ENCODE measurements around the gene CFAP73.
A peak's percentile ranks its signal among the peaks of the same experiment; 100 is the strongest.

Gene CFAP73

DNA sequence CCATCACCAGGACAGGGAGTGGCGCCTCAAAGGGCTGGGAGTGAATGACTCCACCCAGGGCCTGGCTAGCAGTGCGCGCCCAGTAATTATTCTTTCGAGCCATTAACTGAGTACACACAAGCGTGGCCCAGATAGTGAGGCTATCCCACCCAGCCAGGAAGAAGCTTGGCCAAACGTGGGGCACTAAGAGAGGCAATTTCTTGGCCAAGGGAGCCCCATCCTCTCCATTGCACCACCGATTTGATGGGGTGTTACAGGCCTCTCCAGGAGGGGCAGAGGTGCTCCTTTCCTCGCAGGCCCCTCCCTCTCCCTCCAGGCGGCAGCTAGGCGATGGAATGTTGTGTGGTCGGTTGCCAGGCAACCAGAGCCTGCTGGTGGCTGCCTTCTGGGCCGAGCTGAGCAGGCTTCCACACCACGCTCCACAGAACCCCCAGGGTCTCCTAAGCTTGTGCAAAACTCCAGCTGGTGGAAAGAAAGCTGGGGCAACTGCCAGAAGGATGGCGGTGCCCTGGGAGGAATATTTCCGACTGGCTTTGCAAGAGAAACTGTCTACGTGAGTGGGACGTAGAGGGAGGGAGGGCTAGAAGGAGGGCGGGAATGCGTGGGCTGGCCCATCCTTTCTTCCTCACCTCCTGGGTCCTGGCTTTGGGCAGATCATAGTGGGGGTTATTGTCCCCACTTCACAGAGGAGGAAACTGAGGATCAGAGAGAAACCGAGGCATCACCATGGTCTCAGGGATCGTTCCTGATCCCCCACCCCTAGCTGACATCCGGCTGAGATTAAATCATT is at the start of gene CFAP73:
Gene CFAP73 (plus strand): TSS at position 364 of the 790 bp plus-strand sequence. CDS start 134 bp downstream, at position 498.
- Histone ChIP-seq H3K36me3 (replicated peaks) (no peaks in the 10 kb centered on the region), H3K9me3 (no peaks in the 10 kb centered on the region), H3K27me3 (ENCODE audit: low read depth) (no peaks in the 10 kb centered on the region), H3K4me3 (no peak within 1 kb of the TSS), H3K4me1 (peaks cover 16% of the 10 kb centered on the region)
- DNase-seq (ENCODE audit: low spot score in 2 of 2), result peak; percentile 81 to 92
- in situ Hi-C loops (cut with MboI; ENCODE audit: low sequenced_read_pairs), result no loop called here

DNA sequence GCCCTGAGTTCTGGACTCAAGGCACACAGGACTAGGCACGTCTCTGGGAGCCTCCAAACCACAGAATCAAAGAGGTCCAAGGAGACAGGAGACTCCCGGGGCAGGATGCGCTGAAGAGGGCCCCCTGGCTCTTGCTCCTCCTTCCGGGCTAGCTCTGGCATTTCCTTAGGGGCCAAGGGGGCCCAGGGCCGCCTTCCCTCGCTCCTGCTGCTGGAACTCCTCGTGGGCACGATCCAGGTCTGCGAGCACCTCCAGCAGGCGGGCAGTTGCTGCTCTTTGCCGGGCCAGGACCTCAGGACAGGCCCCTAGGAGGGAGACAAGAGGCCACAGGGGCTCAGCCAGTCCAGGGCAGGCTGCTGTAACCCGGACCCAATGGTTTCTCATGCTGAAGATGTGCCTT is 49.8 kb upstream of the CFAP73 start:
- H3K4me3 ChIP-seq, result no peak overlapping the region
- H3K36me3 ChIP-seq (replicated peaks), result no peaks in the 10 kb centered on the region
- DNase-seq (ENCODE audit: low spot score in 2 of 2), result no peak
- no peaks in the 10 kb centered on the region for H3K27me3 ChIP-seq (ENCODE audit: low read depth)
- in situ Hi-C loops (cut with MboI; ENCODE audit: low sequenced_read_pairs), result no loop called here
- H3K9me3 ChIP-seq, result no peaks in the 10 kb centered on the region
- H3K4me1 ChIP-seq, result no peaks in the 10 kb centered on the region

DNA sequence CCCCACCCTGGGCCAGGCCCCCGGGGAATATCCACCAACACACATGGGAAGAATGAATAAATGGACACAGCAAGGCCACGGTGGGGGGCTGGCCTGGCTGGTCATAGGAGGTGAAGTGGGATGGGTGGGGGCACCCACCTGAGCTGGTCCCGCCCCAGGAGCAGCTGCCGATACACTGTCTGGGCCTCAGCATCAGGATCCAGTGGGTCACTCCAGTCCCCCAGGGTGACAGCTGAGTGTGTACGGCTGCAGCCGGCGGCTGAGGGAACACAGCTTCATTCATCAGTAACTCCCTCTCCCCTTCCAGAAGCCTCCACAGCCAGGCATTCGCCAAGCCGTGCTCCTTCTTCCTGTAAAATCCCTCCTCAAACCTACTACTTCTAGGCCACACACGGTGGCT is 47.8 kb upstream of the CFAP73 start:
- Histone ChIP-seq H3K9me3 (no peaks in the 10 kb centered on the region), H3K27me3 (ENCODE audit: low read depth) (no peaks in the 10 kb centered on the region), H3K36me3 (replicated peaks) (no peaks in the 10 kb centered on the region), H3K4me3 (no peak overlapping the region), H3K4me1 (no peaks in the 10 kb centered on the region)
- DNase-seq (ENCODE audit: low spot score in 2 of 2), result no peak
- in situ Hi-C loops (cut with MboI; ENCODE audit: low sequenced_read_pairs), result no loop called here

DNA sequence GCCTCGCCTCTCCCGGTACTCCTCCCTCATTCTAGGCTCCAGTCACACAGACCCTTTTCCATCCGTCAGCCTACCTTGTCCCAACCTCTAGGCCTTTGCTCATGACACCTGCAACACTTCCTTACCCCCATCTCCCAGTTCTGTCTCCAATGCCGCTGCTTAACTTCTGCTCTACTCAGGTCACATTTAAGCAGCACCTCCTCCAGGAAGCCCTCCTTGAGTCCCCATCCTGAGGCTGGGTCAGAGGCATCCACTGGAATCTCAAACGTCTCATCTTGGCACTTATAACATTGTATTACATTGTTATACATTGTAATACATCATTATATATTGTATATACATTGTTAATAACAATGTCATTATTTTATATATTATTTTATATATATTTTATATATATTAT is 46.7 kb upstream of the CFAP73 start:
- Histone ChIP-seq H3K4me1 (no peaks in the 10 kb centered on the region), H3K4me3 (no peak overlapping the region), H3K36me3 (replicated peaks) (no peaks in the 10 kb centered on the region), H3K27me3 (ENCODE audit: low read depth) (no peaks in the 10 kb centered on the region), H3K9me3 (no peaks in the 10 kb centered on the region)
- in situ Hi-C loops (cut with MboI; ENCODE audit: low sequenced_read_pairs), result no loop called here
- DNase-seq (ENCODE audit: low spot score in 2 of 2), result no peak

DNA sequence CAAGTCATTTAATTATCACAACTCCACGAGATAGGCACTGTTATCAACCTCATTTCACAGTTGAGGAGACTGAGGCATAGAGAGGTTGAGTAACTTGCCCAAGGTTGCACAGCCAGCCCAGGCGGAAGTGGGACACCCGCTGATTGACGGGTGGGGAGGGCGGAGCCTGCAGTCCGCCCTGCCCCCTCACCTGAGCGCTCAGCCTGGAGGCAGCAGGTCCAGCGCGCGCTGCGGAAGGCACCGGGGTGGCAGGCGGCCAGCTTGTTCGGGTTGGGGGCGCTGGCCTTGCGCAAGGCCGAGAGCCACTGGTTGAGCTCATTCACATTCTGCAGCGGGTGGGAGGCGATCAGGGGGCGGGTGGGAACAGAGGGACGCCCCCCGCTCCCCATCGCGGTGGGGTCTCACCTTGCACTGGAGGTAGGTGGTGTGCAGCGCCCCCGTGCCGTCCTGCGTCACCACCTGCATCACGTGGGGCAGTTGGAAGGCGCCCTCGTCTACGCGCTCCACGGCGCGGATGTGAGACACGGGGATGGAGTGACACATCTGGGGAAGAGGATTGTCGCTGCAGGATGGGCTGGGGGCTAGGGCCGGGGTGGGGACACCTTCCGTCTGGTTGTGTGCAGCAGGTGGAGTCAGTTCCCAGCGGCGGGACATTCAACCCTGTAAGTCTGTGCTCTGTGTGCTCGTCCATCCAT is 45.6 kb upstream of the CFAP73 start:
- H3K4me3 ChIP-seq, result no peak overlapping the region
- DNase-seq (ENCODE audit: low spot score in 2 of 2), result no peak
- no peaks in the 10 kb centered on the region for H3K36me3 ChIP-seq (replicated peaks)
- no peaks in the 10 kb centered on the region for H3K27me3 ChIP-seq (ENCODE audit: low read depth)
- H3K4me1 ChIP-seq, result no peaks in the 10 kb centered on the region
- no peaks in the 10 kb centered on the region for H3K9me3 ChIP-seq
- in situ Hi-C loops (cut with MboI; ENCODE audit: low sequenced_read_pairs), result no loop called here

DNA sequence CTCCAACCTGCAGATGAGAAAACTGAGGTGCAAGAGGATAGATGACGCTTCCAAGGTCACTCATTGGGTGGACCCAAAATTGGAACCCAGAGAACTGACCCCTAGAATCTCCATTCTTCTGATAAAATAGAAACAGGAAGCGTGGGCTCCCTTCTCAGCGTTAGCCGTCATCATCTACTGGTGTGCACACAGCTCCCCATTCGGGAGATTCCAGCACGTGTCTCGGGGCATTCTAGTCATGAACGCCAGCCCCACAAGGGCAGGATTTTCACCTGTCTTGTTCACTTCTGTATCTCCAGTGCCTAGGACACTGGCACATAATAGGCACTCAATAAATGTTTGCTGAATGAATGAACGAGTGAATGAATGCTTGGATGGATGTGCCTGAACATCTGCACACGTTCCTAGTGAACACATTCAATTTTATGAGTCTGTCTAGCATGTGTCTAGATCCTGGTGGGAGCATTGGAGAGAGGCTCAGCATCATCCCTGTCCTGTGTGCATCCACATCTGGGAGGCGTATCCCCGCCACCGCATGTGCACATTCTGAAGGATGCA is 44.5 kb upstream of the CFAP73 start:
- no peaks in the 10 kb centered on the region for H3K9me3 ChIP-seq
- in situ Hi-C loops (cut with MboI; ENCODE audit: low sequenced_read_pairs), result no loop called here
- no peaks in the 10 kb centered on the region for H3K4me1 ChIP-seq
- no peaks in the 10 kb centered on the region for H3K27me3 ChIP-seq (ENCODE audit: low read depth)
- no peak overlapping the region for H3K4me3 ChIP-seq
- DNase-seq (ENCODE audit: low spot score in 2 of 2), result no peak
- no peaks in the 10 kb centered on the region for H3K36me3 ChIP-seq (replicated peaks)

DNA sequence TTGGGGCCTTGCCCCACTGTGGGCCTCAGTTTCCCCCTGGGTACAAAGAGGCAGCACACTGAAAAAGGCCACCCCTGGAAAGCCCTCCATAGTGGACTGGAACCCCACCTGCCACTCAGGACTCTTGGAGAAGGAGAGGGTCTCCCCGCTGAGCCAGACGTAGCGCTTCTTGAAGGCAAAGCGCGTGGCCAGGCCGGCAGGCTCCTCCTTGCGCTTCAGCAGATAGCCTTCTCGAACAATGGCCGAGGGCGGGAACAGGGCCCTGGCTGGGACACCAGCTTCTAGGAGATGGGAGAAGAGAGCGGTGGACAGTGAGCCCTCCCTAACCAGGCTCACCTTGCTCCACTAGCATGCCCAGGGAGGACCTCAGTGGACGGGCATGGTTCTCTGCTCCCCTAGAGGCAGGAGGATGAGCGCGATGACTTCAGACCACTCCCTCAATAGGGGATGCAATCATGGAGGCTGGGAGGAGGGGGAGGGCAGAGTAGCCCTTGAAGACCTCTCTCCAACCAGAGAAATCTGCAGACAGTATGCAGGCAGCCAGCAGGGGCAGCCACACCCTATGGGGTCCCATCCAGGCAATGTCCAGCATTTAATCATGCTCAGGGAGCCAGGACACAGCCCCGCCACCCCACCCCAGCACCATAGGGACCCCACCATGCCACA is 43.8 kb upstream of the CFAP73 start:
- no peak for DNase-seq (ENCODE audit: low spot score in 2 of 2)
- Histone ChIP-seq H3K9me3 (no peaks in the 10 kb centered on the region), H3K27me3 (ENCODE audit: low read depth) (no peaks in the 10 kb centered on the region), H3K4me3 (no peak overlapping the region), H3K36me3 (replicated peaks) (no peaks in the 10 kb centered on the region), H3K4me1 (no peaks in the 10 kb centered on the region)
- in situ Hi-C loops (cut with MboI; ENCODE audit: low sequenced_read_pairs), result no loop called here

DNA sequence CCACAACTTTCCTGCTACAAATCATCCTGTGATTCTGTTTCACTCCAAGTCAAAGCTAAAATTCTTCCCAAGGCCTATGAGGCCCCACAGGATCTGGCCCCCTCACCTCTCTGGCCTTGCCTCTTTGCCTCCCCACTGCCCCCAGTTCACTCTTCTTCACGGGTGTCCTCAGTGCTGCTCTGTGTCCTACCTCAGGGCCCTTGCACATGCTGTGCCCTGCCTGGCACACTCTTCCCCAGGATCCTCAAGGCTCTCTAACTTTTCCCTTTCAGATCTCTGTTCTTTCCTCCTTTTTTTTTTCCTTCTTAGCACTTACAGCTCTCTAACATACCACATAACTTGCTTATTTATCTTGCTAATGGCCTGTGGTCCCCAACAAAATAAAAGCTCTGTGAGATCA is 43.2 kb upstream of the CFAP73 start:
- no peaks in the 10 kb centered on the region for H3K27me3 ChIP-seq (ENCODE audit: low read depth)
- H3K9me3 ChIP-seq, result no peaks in the 10 kb centered on the region
- no peak overlapping the region for H3K4me3 ChIP-seq
- in situ Hi-C loops (cut with MboI; ENCODE audit: low sequenced_read_pairs), result no loop called here
- H3K36me3 ChIP-seq (replicated peaks), result no peaks in the 10 kb centered on the region
- no peak for DNase-seq (ENCODE audit: low spot score in 2 of 2)
- H3K4me1 ChIP-seq, result no peaks in the 10 kb centered on the region

DNA sequence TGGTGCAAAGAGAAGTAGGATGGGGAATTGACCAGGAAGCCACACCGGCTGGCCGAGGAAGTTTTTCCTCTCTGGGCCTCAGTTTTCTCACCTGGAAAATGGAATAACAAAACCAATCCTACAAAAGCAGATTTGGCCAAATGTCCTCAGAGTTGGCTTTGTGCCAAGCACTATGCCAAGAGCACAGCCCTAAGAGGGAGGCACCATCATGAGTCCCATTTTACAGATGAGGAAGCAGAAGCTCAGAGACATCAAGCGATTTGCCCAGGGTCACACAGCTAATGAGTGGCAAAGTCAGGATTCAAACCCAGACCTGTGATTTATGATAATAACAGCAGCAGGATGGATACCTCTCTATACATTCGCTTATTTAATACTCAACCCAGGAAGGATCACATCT is 41.2 kb upstream of the CFAP73 start:
- in situ Hi-C loops (cut with MboI; ENCODE audit: low sequenced_read_pairs), result no loop called here
- H3K4me3 ChIP-seq, result no peak overlapping the region
- H3K36me3 ChIP-seq (replicated peaks), result no peaks in the 10 kb centered on the region
- DNase-seq (ENCODE audit: low spot score in 2 of 2), result no peak
- H3K27me3 ChIP-seq (ENCODE audit: low read depth), result no peaks in the 10 kb centered on the region
- no peaks in the 10 kb centered on the region for H3K9me3 ChIP-seq
- no peaks in the 10 kb centered on the region for H3K4me1 ChIP-seq

DNA sequence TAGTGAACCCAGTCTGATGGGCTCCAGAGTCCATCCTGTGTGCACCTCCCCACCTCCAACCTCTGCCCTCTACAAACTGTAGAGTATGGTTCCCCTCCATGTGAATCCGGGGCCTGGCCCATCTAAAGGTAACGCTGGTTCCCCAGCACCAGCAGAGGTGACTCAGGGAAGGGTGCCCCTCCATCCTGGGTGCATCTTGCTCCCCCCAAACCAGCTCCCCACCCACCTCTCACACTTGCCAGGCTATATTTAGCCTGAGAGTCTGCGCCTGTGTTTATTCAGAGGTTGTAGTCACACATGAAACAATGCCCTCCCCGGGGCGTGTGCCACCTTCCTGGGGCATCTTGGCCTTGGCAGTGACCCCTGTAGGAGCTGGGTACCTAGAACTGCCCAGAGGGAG is 40.2 kb upstream of the CFAP73 start:
- DNase-seq (ENCODE audit: low spot score in 2 of 2), result no peak
- in situ Hi-C loops (cut with MboI; ENCODE audit: low sequenced_read_pairs), result no loop called here
- H3K4me3 ChIP-seq, result no peak overlapping the region
- H3K4me1 ChIP-seq, result no peaks in the 10 kb centered on the region
- H3K27me3 ChIP-seq (ENCODE audit: low read depth), result no peaks in the 10 kb centered on the region
- H3K9me3 ChIP-seq, result no peaks in the 10 kb centered on the region
- no peaks in the 10 kb centered on the region for H3K36me3 ChIP-seq (replicated peaks)

DNA sequence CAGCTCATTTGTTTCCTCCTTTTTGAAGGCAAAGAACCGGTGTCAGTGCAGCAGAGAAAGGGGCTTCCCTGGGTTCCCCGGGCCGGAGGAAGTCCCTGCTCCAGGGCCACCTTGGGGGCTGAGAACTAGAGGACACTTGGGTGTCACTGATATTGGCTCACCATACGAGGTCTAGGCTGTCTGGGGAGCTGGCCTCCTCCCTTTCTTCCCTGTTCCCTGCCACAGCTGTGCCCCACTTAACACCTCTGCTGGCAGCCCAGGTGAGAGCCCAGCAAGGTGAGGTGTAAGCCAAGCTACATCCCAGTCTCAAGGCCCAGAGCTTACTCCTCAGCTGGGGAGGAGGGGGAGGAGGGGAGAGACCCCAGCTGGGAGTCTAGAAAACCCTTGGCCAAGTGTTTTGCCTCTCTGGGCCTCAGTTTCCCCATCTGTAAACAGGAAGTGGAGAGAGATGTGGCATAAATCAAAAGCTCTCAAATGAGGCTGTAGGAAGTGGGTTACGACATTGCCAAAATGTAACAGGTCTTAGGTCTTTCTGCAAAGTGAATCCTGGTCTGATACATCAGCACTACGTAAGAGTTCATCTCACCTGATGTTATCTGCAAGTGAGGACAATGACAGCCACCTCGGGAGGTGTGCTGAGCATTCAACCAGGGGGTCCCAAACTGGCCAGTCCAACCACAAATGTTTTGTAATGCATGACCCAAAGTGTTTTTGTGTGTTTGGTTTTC is 39.5 kb upstream of the CFAP73 start:
- in situ Hi-C loops (cut with MboI; ENCODE audit: low sequenced_read_pairs), result no loop called here
- H3K9me3 ChIP-seq, result no peaks in the 10 kb centered on the region
- H3K36me3 ChIP-seq (replicated peaks), result no peaks in the 10 kb centered on the region
- no peaks in the 10 kb centered on the region for H3K27me3 ChIP-seq (ENCODE audit: low read depth)
- no peak overlapping the region for H3K4me3 ChIP-seq
- no peak for DNase-seq (ENCODE audit: low spot score in 2 of 2)
- H3K4me1 ChIP-seq, result no peaks in the 10 kb centered on the region

DNA sequence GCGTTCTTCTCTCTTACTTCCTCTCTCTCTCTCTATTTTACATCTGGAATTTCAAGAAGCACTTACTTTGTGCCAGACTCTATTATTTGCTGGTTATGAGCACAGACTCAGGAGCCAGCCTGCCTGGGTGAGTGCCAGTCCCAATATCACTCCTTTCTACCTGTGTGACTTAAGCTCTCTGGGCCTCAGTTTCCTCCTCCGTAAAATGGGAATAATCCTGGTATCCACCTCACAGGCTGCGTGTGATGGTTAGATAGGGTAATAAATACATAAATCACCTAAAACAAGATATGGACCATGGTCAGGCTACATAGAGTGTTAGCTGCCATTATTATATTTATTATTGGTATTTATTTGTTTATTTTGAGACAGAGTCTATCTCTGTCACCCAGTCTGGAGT is 38.3 kb upstream of the CFAP73 start:
- Histone ChIP-seq H3K4me1 (no peaks in the 10 kb centered on the region), H3K9me3 (no peaks in the 10 kb centered on the region), H3K4me3 (no peak overlapping the region), H3K36me3 (replicated peaks) (no peaks in the 10 kb centered on the region), H3K27me3 (ENCODE audit: low read depth) (no peaks in the 10 kb centered on the region)
- in situ Hi-C loops (cut with MboI; ENCODE audit: low sequenced_read_pairs), result no loop called here
- no peak for DNase-seq (ENCODE audit: low spot score in 2 of 2)

DNA sequence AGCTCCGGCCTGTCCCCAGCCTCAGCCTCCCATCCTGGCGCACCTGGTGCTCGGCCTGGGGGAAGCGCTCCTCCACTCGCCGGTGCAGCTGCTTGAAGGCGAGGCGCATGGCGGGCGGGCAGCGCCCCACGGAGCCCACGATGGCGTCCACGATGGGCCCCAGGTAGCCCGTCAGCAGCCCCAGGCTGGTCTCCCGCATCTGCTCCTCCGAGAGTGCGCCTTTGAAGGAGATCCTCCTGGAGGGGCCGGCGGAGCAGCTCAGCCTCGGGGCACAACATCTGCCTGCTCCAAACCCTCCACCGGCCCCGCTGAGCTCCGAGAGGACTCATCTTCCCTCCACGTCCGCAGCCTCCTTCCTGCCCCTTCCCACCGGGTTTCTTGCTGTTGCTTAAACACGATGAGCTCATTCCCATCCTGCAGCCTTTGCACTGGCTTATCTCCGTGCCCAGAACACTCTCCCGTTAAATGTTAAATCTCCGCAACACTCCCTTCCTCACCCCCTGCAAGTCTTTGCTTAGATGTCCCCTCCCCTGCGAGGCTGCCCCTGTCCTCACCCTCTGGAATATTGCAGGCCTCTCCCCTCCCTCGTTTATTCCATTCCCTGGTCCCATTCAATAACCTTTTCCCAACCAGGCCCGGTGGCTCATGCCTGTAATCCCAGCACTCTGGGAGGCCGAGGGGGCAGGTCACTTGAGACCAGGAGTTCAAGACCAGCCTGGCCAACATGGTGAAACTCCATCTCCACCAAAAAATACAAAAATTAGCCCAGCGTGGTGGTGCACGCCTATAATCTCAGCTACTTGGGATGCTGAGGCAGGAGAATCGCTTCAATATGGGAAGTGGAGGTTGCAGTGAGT is 37.3 kb upstream of the CFAP73 start:
- no peaks in the 10 kb centered on the region for H3K27me3 ChIP-seq (ENCODE audit: low read depth)

More for the DNA sequence above, 37.3 kb upstream of the CFAP73 start:
- H3K36me3 ChIP-seq (replicated peaks), result no peaks in the 10 kb centered on the region
- DNase-seq (ENCODE audit: low spot score in 2 of 2), result no peak
- in situ Hi-C loops (cut with MboI; ENCODE audit: low sequenced_read_pairs), result no loop called here
- H3K4me1 ChIP-seq, result no peaks in the 10 kb centered on the region
- H3K4me3 ChIP-seq, result no peak overlapping the region
- no peaks in the 10 kb centered on the region for H3K9me3 ChIP-seq
